Ovary (tissue), 3 donors: ENCODE data around the gene HIRIP3.

Experiments used
- CTCF ChIP-seq, 3 donors: fragments of 450-650 bp in 2 of 3; fragments of 200-600 bp in 1 of 3; IDR thresholded peaks; one replicate each; pipeline versions ENCODE4 v1.5.1 to v1.8.0; 2016 to 2022; ENCODE audit warnings: antibody characterized with exemption in 3 of 3, mild to moderate bottlenecking in 1 of 3
- POLR2A ChIP-seq: fragments of 450-650 bp; IDR thresholded peaks from one replicate; pipeline ENCODE4 v1.6.1; 2017; ENCODE audit warnings: antibody characterized with exemption, mild to moderate bottlenecking, moderate library complexity
- donor health status: DM: no; HTN: no; CAD: no.

- no peak for TF ChIP-seq CTCF (IDR thresholded peaks at IDR 0.05)
- no peak for TF ChIP-seq POLR2A
Measured at GRCh38 chr16:29972992-29973383, 22.4 kb downstream of the HIRIP3 start.
